ENCODE measurements around the gene CYP26B1. TPM values are rescaled to one million over a fixed set of nuclear protein-coding genes. Genes with fewer than 3 reads are reported as not detected.

Gene CYP26B1
- total RNA-seq, 2 experiments from 2014 or later, result not detected

DNA sequence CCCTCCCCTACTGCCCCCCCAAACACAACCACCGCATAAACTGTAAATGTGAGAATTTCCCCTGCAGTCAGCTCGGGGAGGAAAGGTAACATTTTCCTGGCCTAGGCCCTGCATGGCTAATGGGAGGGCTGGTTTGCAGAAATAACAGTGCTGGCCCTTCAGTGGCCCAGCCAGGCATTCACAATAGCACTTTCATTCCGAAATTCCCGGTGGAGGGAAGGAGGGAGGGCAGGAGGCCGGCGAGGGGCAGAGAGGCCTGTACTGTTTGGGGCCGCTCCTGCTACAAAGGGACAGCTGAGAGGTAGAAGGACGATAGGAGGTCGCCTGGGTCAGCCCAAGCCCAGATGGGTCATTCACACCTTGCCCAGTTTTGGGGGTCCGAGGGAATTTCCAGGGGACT is 11.3 kb downstream of the CYP26B1 start:
- CTCF ChIA-PET, result no interaction called here
- no peak for DNase-seq
- H3K4me1 Mint-ChIP-seq, result peaks cover 3% of the 10 kb centered on the region
- H3K27ac Mint-ChIP-seq, result no peak overlapping the region
- H3K36me3 Mint-ChIP-seq (ENCODE audit: low read depth), result no peaks in the 10 kb centered on the region
- no peak overlapping the region for H3K4me3 Mint-ChIP-seq
- no peaks in the 10 kb centered on the region for H3K9me3 Mint-ChIP-seq
- no peaks in the 10 kb centered on the region for H3K27me3 Mint-ChIP-seq
- POLR2A ChIA-PET, result no interaction called here

DNA sequence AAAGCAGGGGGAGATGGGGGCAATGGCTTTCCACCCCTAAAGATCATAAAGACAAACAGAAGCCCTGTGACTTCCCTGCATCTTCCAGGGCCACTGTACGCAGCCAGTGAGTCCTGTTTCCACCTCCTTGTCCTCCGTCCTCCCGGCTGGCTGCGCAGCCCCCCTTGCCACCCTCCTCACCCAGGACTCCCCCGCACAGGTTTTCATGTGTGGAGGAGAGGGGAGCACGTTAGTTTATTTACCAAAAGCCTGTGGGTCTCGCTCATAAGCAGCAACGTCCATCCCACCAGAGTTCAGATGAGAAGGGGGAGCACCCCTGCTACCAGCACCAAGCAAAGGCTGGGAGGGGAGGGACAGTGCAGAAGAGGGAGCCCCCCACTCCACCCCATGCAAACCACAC is 11.7 kb downstream of the CYP26B1 start:
- DNase-seq, result no peak
- no peaks in the 10 kb centered on the region for H3K9me3 Mint-ChIP-seq
- H3K36me3 Mint-ChIP-seq (ENCODE audit: low read depth), result no peaks in the 10 kb centered on the region
- peaks cover 3% of the 10 kb centered on the region for H3K4me1 Mint-ChIP-seq
- H3K4me3 Mint-ChIP-seq, result no peak overlapping the region
- H3K27ac Mint-ChIP-seq, result no peak overlapping the region
- ChIA-PET CTCF (no interaction called here), POLR2A (no interaction called here)
- H3K27me3 Mint-ChIP-seq, result no peaks in the 10 kb centered on the region

DNA sequence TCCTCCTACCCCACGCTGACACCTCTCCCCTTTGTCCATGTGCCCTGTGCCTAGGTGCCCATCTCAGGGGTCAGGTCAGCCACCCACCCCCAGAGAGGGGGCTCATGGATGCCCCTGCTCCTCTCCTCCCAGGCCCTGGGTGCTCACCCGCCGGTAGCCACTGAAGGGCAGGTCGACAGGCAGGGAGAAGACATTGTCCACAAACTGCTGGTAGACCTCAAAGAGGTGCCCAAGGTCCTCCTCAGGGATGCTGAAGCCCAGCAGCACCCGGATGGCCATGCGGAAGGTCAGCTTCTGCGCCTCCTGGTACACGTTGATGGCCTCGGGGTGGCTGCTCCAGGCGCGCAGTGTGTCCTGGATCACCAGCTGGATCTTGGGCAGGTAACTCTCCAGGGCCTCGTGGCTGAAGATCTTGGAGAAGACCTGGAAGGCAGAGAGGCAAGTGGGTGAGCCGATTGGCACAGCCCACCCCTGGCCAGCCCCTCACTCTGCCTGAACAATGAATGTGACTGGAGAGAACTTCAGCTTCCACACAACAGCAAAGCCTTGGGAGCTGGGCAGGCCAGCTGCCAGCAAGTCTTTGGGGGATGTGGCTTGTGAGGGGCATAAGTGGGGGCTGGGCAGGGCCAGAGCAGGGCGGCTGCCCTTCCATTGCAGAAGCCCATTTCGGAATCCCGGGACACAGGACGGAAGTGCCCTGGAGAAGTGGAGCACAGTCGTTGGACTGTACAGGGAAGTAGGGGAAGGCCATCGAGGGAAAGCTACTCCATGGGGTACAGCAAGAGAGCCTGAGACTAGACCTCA is 12.5 kb downstream of the CYP26B1 start:
- Mint-ChIP-seq H3K4me3 (no peak overlapping the region), H3K36me3 (ENCODE audit: low read depth) (no peaks in the 10 kb centered on the region), H3K9me3 (no peaks in the 10 kb centered on the region), H3K27me3 (peaks cover 4% of the 10 kb centered on the region), H3K4me1 (peaks cover 3% of the 10 kb centered on the region), H3K27ac (no peak overlapping the region)
- ChIA-PET POLR2A (no interaction called here), CTCF (no interaction called here)
- no peak for DNase-seq

DNA sequence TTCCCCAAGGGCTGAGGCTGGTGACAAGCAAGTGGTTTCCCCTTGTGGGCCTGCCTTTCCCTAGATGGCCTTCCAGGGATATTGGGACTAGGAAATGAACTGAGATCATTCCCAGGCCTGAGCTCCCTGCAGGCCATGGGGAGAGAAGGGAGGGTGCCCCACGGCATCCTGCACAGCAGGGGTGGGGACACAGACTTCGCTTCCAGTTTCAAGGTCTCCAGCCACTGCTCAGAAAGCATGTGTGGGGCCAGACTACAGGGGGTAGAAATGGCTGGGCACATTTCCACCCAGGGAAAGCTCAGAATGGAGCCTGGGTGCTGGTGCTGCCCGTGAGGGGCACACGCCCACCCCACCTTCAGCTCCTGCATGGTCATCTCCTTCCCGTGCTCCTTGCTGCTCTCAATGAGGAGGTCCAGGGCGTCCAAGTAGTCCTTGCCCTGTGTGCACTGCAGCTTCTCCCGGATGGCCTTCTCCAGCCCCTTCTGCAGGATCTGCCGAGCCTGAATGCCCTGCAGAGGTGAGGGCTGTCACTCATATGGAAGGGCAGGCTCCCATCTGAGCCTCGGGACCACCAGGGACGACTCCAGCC is 13.2 kb downstream of the CYP26B1 start:
- Mint-ChIP-seq H3K4me1 (peaks cover 3% of the 10 kb centered on the region), H3K4me3 (no peak overlapping the region), H3K27me3 (peaks cover 9% of the 10 kb centered on the region), H3K36me3 (ENCODE audit: low read depth) (no peaks in the 10 kb centered on the region), H3K9me3 (no peaks in the 10 kb centered on the region), H3K27ac (no peak overlapping the region)
- ChIA-PET POLR2A (no interaction called here), CTCF (no interaction called here)
- no peak for DNase-seq

GRCh38 chr2:72133721-72134407 is 13.8 kb downstream of the CYP26B1 start:
- Mint-ChIP-seq H3K9me3 (no peaks in the 10 kb centered on the region), H3K4me3 (no peak overlapping the region), H3K4me1 (peaks cover 3% of the 10 kb centered on the region), H3K27ac (no peak overlapping the region), H3K27me3 (peaks cover 9% of the 10 kb centered on the region), H3K36me3 (ENCODE audit: low read depth) (no peaks in the 10 kb centered on the region)
- DNase-seq, result no peak
- CTCF ChIA-PET, result no interaction called here
- POLR2A ChIA-PET, result no interaction called here

- CTCF ChIA-PET, result no interaction called here
- DNase-seq, result no peak
- Mint-ChIP-seq H3K27me3 (peaks cover 9% of the 10 kb centered on the region), H3K9me3 (no peaks in the 10 kb centered on the region), H3K4me3 (no peak overlapping the region), H3K36me3 (ENCODE audit: low read depth) (no peaks in the 10 kb centered on the region), H3K27ac (no peak overlapping the region), H3K4me1 (peaks cover 3% of the 10 kb centered on the region)
- POLR2A ChIA-PET, result no interaction called here
These were observed 14.5 kb downstream of the CYP26B1 start for GRCh38 chr2:72132981-72133720.

DNA sequence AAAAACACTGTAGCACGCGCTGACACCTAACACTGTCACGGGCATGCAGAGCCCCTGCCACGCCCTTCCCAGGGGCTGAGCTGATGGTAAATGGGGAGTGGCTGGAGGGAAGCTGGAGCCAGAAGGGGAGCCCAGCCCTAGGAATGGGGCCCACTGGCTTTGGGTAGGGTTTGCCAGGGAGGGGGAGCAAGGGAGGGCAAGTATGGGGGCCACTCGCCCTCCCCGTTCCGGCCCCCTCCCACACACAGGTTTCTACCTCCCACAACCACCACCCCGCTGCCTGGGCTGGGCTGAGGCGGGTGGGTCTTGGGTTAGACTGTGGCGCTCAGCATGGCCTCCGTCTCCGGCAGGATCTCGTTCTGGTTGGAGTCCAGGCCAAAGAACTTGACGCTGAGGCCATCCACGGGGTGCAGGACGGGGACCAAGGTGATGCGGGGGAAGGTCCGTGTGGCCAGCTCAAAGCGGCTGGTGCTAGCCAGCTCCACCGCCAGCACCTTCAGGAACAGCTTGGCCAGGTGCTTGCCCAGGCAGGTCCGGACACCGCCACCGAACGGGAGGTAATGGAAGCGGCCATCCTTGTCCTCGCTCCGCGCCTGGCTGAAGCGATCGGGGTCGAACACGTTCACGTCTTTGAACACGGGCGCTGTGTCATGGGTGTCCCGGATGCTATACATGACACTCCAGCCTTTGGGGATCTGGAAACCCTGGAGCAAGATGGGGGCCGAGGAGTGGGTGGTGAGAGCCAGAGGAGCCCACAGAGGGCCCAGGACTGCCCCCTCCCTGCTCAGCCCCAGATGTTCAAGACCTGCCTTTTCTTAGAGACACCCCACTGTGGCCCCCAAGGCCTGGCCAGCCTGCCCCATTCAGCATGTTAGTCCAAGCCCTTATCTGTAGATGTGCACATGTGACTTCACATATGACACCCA is 15.5 kb downstream of the CYP26B1 start:
- Mint-ChIP-seq H3K36me3 (ENCODE audit: low read depth) (no peaks in the 10 kb centered on the region), H3K9me3 (no peaks in the 10 kb centered on the region), H3K4me1 (no peaks in the 10 kb centered on the region), H3K27ac (no peak overlapping the region), H3K27me3 (peaks cover 9% of the 10 kb centered on the region), H3K4me3 (no peak overlapping the region)
- ChIA-PET CTCF (no interaction called here), POLR2A (no interaction called here)
- no peak for DNase-seq

GRCh38 chr2:72131371-72131891 is 16.2 kb downstream of the CYP26B1 start:
- ChIA-PET POLR2A (no interaction called here), CTCF (interaction anchor here (1.4 kb wide), 1 partner anchor 18 kb away, joined by 3 read pairs; no protein-coding TSS in a partner anchor)
- Mint-ChIP-seq H3K36me3 (ENCODE audit: low read depth) (no peaks in the 10 kb centered on the region), H3K27me3 (peaks cover 9% of the 10 kb centered on the region), H3K4me3 (no peak overlapping the region), H3K27ac (no peak overlapping the region), H3K4me1 (no peaks in the 10 kb centered on the region), H3K9me3 (no peaks in the 10 kb centered on the region)
- DNase-seq, result no peak

GRCh38 chr2:72130659-72131360 is 16.9 kb downstream of the CYP26B1 start:
- ChIA-PET POLR2A (no interaction called here), CTCF (interaction anchor here (0.5 to 1.4 kb wide), 2 partner anchors 19 to 360 kb away, joined by 3 to 4 read pairs; no protein-coding TSS in a partner anchor)
- DNase-seq, result no peak
- H3K4me3 Mint-ChIP-seq, result no peak overlapping the region
- H3K9me3 Mint-ChIP-seq, result no peaks in the 10 kb centered on the region
- peaks cover 9% of the 10 kb centered on the region for H3K27me3 Mint-ChIP-seq
- no peaks in the 10 kb centered on the region for H3K36me3 Mint-ChIP-seq (ENCODE audit: low read depth)
- peaks cover 2% of the 10 kb centered on the region for H3K4me1 Mint-ChIP-seq
- no peak overlapping the region for H3K27ac Mint-ChIP-seq

GRCh38 chr2:72129681-72130340 is 17.9 kb downstream of the CYP26B1 start:
- no peak overlapping the region for H3K4me3 Mint-ChIP-seq
- H3K27ac Mint-ChIP-seq, result no peak overlapping the region
- no peaks in the 10 kb centered on the region for H3K9me3 Mint-ChIP-seq
- DNase-seq, result no peak
- peaks cover 9% of the 10 kb centered on the region for H3K27me3 Mint-ChIP-seq
- ChIA-PET POLR2A (no interaction called here), CTCF (interaction anchor here (0.5 to 1.4 kb wide), 2 partner anchors 20 to 361 kb away, joined by 3 to 4 read pairs; no protein-coding TSS in a partner anchor)
- no peaks in the 10 kb centered on the region for H3K36me3 Mint-ChIP-seq (ENCODE audit: low read depth)
- H3K4me1 Mint-ChIP-seq, result peaks cover 2% of the 10 kb centered on the region

DNA sequence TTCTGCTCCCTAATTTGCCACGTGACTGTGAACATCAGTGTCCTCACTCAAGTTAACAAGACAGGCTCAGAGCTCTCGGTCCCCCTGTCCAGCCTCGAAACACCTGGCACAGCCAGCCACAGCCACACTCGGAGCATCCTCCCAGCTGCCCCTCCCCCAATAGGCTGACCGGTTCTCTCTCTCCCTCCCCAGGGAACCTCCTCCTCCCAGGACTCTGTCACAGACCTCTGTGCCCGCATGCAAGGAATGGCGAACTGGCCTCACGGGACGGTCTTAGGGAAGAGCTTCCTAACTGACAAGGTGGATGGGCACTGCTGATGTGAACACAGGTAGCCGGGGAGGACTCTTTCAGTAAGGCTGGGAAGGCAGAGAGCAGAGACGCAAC is 18.8 kb downstream of the CYP26B1 start:
- no peak for DNase-seq
- POLR2A ChIA-PET, result no interaction called here
- CTCF ChIA-PET, result no interaction called here
- H3K36me3 Mint-ChIP-seq (ENCODE audit: low read depth), result no peaks in the 10 kb centered on the region
- H3K27me3 Mint-ChIP-seq, result peaks cover 9% of the 10 kb centered on the region
- H3K4me3 Mint-ChIP-seq, result no peak overlapping the region
- no peaks in the 10 kb centered on the region for H3K9me3 Mint-ChIP-seq
- no peak overlapping the region for H3K27ac Mint-ChIP-seq
- H3K4me1 Mint-ChIP-seq, result peaks cover 2% of the 10 kb centered on the region

Data from activated CD4-positive, alpha-beta T cell treated with anti-CD3 and anti-CD28 coated beads, Interleukin-2, amount 10 ng/mL, durations not matched to agents 7 days and 5 days (primary cell).